ENCODE results near the gene HAPLN1. TPM values are rescaled to one million over a fixed set of nuclear protein-coding genes. Genes with fewer than 3 reads are reported as not detected.

The HAPLN1 gene
- polyA plus RNA-seq, 3 donors from 2014 or later: not detected

- Mint-ChIP-seq H3K4me1 (no peaks in the 10 kb centered on the region), H3K9me3 (peaks cover 0 to 7% (median 5%) of the 10 kb centered on the region in 6 donors), H3K27ac (no peak overlapping the region), H3K27me3 (ENCODE audit: low read depth in 3 of 3) (peaks cover 0 to 1% (median 0%) of the 10 kb centered on the region in 3 donors), H3K36me3 (peaks cover 0 to 4% (median 0%) of the 10 kb centered on the region in 3 donors), H3K4me3 (no peak overlapping the region)
- DNase-seq: no peak
These were observed 66.1 kb downstream of the HAPLN1 start for GRCh38 chr5:83654427-83654994.

DNA sequence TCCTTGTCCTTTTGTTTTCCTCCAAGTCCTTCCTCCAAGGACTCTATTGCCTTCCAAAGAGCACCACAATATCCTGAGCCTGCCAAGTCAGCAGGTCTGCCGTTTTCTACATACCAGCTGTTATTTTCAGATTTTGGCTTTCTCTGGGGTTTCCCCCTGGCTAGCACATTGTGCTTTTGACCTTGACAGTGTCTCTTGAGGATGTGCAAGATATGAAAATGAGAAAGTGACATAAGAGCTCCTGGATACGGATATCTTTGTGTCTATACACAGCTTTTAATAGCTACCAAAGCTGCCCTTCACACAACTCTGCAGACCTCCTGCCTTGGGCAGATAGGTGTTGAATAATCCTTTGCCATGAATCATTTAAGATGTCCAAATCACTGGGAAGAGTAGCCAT is 67.0 kb downstream of the HAPLN1 start:
- Mint-ChIP-seq H3K27ac (no peak overlapping the region), H3K9me3 (peaks cover 2 to 7% (median 5%) of the 10 kb centered on the region in 6 donors)

GRCh38 chr5:83645936-83646335 is 74.7 kb downstream of the HAPLN1 start:
- peaks cover 0 to 4% (median 0%) of the 10 kb centered on the region in 3 donors for H3K27me3 Mint-ChIP-seq (ENCODE audit: low read depth in 3 of 3)
- H3K4me1 Mint-ChIP-seq: no peaks in the 10 kb centered on the region
- no peak overlapping the region for H3K4me3 Mint-ChIP-seq
- no peak for DNase-seq
- H3K27ac Mint-ChIP-seq: no peak overlapping the region
- H3K36me3 Mint-ChIP-seq: no peaks in the 10 kb centered on the region
- peaks cover 0 to 4% (median 2%) of the 10 kb centered on the region in 6 donors for H3K9me3 Mint-ChIP-seq

More for the DNA sequence above, 67.0 kb downstream of the HAPLN1 start:
- no peaks in the 10 kb centered on the region for H3K4me1 Mint-ChIP-seq
- no peak for DNase-seq
- H3K4me3 Mint-ChIP-seq: no peak overlapping the region
- peaks cover 0 to 4% (median 0%) of the 10 kb centered on the region in 3 donors for H3K36me3 Mint-ChIP-seq
- H3K27me3 Mint-ChIP-seq (ENCODE audit: low read depth in 3 of 3): peaks cover 0 to 1% (median 0%) of the 10 kb centered on the region in 3 donors

- Mint-ChIP-seq H3K27ac (no peak overlapping the region), H3K4me3 (no peak overlapping the region), H3K27me3 (ENCODE audit: low read depth in 3 of 3) (peaks cover 0 to 4% (median 3%) of the 10 kb centered on the region in 3 donors), H3K9me3 (peaks cover 0 to 5% (median under 1%) of the 10 kb centered on the region in 6 donors), H3K4me1 (no peaks in the 10 kb centered on the region), H3K36me3 (no peaks in the 10 kb centered on the region)
- no peak for DNase-seq
These were observed 76.4 kb downstream of the HAPLN1 start for GRCh38 chr5:83644301-83644700.

DNA sequence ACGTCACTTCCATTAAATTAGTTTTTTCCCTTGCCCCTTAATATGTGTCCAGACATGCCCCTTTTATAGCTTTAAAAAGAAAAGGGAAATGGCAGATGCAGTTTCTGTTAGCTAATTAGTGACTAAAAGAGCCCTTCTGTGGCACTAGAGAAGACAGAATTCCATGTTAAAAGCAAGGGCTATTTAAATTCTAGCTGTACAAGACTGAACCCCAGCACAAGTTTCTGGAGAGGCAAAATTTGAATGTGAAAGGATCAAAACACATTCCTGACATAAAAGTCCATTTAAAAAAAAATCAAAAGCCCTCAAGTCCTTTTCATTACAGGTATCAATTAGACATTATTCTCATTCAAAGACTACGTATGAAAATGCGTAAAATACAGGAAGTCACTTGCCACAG is 78.7 kb downstream of the HAPLN1 start:
- H3K36me3 Mint-ChIP-seq: no peaks in the 10 kb centered on the region
- no peak overlapping the region for H3K4me3 Mint-ChIP-seq
- no peak for DNase-seq
- peaks cover 0 to 5% (median 2%) of the 10 kb centered on the region in 6 donors for H3K9me3 Mint-ChIP-seq
- no peaks in the 10 kb centered on the region for H3K4me1 Mint-ChIP-seq
- H3K27ac Mint-ChIP-seq: no peak overlapping the region
- peaks cover 0 to 6% (median 3%) of the 10 kb centered on the region in 3 donors for H3K27me3 Mint-ChIP-seq (ENCODE audit: low read depth in 3 of 3)

DNA sequence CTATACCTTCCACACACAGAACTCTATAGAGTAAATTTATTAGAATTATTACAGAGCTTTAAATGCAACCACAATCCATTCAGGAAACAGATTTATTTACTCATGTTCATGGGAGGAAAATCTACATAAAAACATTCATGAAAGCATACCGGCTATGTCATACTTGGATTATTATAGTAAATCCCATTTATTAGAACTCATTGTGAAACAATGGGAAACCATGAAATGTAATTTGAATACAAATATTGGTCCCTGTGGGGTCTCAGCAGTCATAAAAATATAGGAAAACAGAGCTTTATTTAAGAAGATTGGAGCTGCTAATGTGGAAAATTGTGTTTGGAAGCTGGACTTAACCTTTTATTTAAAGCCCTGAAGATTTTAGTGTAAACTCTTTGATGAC is 80.7 kb downstream of the HAPLN1 start:
- Mint-ChIP-seq H3K4me3 (no peak overlapping the region), H3K27ac (no peak overlapping the region)

DNA sequence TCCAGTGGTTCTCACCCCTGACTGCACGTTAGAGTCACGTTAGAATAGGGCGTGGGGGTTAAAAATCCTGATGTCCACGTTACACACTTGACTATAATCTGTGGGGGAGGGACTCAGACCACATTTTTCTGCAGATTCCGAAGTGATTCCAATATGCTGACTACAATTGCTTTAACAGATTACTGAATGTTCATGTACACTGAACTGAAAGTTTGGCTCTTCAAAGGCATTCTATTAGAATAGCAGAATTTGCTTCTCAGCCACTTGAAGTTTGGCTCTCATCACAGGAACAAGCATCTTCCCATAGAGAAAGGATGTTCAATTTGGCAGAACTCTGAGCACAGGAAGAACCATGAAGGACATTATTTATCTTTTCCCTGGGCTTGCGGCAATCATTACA is 84.5 kb downstream of the HAPLN1 start:
- Mint-ChIP-seq H3K9me3 (peaks cover 0 to 4% (median 1%) of the 10 kb centered on the region in 6 donors), H3K27me3 (ENCODE audit: low read depth in 3 of 3) (peaks cover 2 to 3% (median 2%) of the 10 kb centered on the region in 3 donors), H3K4me3 (no peak overlapping the region), H3K27ac (no peak overlapping the region), H3K36me3 (no peaks in the 10 kb centered on the region), H3K4me1 (no peaks in the 10 kb centered on the region)
- no peak for DNase-seq

More for the DNA sequence above, 80.7 kb downstream of the HAPLN1 start:
- Mint-ChIP-seq H3K4me1 (no peaks in the 10 kb centered on the region), H3K27me3 (ENCODE audit: low read depth in 3 of 3) (peaks cover 0 to 6% (median 3%) of the 10 kb centered on the region in 3 donors), H3K36me3 (no peaks in the 10 kb centered on the region), H3K9me3 (peaks cover 0 to 5% (median 3%) of the 10 kb centered on the region in 6 donors)
- no peak for DNase-seq

DNA sequence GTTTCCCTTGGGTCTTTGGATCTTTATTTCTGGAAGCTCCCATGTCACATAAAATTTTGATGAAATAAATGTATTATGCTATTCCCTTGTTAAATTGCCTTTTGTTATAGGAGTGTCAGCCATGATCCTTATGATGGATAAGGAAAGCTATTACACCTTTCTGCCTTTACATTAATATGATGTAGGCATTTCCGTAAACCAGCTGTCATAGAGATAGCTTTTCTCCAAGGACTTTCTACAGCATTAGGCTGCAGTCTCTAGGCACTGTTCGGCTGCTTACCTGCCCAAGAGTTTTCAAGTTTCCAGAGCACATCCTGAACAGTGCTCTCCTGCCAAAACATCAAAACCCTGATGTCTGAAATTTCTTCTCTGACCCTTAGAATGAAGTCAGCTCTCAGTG is 87.4 kb downstream of the HAPLN1 start:
- Mint-ChIP-seq H3K4me1 (no peaks in the 10 kb centered on the region), H3K4me3 (no peak overlapping the region), H3K36me3 (no peaks in the 10 kb centered on the region), H3K9me3 (peaks cover 0 to 3% (median under 1%) of the 10 kb centered on the region in 6 donors), H3K27me3 (ENCODE audit: low read depth in 3 of 3) (peaks cover 0 to 2% (median 2%) of the 10 kb centered on the region in 3 donors), H3K27ac (no peak overlapping the region)
- no peak for DNase-seq

- peaks cover 0 to 2% (median 2%) of the 10 kb centered on the region in 3 donors for H3K27me3 Mint-ChIP-seq (ENCODE audit: low read depth in 3 of 3)
- no peak for DNase-seq
- no peak overlapping the region for H3K27ac Mint-ChIP-seq
- H3K4me3 Mint-ChIP-seq: no peak overlapping the region
- no peaks in the 10 kb centered on the region for H3K4me1 Mint-ChIP-seq
- no peaks in the 10 kb centered on the region for H3K36me3 Mint-ChIP-seq
- peaks cover 0 to 3% (median 0%) of the 10 kb centered on the region in 6 donors for H3K9me3 Mint-ChIP-seq
These were observed 87.8 kb downstream of the HAPLN1 start for GRCh38 chr5:83632874-83633273.

DNA sequence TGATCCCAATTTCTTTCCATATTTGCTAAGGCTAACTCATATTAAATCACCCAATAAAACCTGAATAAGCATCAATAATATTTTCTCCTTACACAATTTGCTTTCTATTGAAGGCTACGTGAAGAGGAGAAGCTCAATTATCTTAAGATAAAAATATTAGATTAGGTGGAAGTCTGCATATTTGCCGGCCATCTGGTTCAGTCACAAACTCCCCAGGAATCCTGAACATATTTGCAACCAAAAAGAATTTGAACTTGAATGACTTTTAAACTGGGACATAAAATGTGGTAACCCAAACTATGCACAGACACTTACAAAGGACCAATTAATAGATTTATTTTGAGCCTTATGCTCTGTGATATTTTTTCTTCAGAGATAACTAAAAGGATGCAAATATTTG is 92.3 kb downstream of the HAPLN1 start:
- H3K36me3 Mint-ChIP-seq: no peaks in the 10 kb centered on the region
- H3K9me3 Mint-ChIP-seq: peaks cover 0 to 7% (median 2%) of the 10 kb centered on the region in 6 donors
- no peak overlapping the region for H3K4me3 Mint-ChIP-seq
- no peaks in the 10 kb centered on the region for H3K27me3 Mint-ChIP-seq (ENCODE audit: low read depth in 3 of 3)
- H3K4me1 Mint-ChIP-seq: no peaks in the 10 kb centered on the region
- DNase-seq: no peak
- H3K27ac Mint-ChIP-seq: no peak overlapping the region

- DNase-seq: no peak
- H3K4me3 Mint-ChIP-seq: no peak overlapping the region
- H3K36me3 Mint-ChIP-seq: no peaks in the 10 kb centered on the region
- H3K27ac Mint-ChIP-seq: no peak overlapping the region
- H3K27me3 Mint-ChIP-seq (ENCODE audit: low read depth in 3 of 3): peaks cover 0 to 2% (median 0%) of the 10 kb centered on the region in 3 donors
- peaks cover 4 to 26% (median 14%) of the 10 kb centered on the region in 6 donors for H3K9me3 Mint-ChIP-seq
- H3K4me1 Mint-ChIP-seq: no peaks in the 10 kb centered on the region
These were observed 105.8 kb downstream of the HAPLN1 start for GRCh38 chr5:83614841-83615240.

GRCh38 chr5:83608122-83608521 is 112.5 kb downstream of the HAPLN1 start:
- Mint-ChIP-seq H3K4me1 (no peaks in the 10 kb centered on the region), H3K9me3 (peaks cover 0 to 8% (median 3%) of the 10 kb centered on the region in 6 donors), H3K36me3 (no peaks in the 10 kb centered on the region), H3K27ac (no peak overlapping the region), H3K27me3 (ENCODE audit: low read depth in 3 of 3) (peaks cover 0 to 3% (median 1%) of the 10 kb centered on the region in 3 donors), H3K4me3 (no peak overlapping the region)
- no peak for DNase-seq

DNA sequence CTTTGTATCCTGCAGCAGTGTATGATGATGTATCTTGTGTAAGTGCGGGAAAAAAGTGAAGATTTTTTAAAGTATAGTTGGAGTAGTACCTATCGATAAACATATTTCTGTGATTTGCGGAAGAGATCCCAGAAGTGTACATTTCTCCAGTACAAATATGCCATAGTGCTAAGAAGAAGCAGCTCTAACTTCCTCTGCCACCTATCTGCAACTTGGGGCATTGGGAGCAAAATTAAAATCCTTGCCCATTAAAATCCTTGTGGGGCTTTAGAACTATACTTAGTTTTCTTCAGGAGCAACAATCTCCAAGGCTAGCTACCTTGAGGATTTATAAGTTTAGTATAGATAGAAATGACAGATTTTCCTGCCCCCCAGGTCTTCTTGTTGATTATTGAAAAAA is 125.4 kb downstream of the HAPLN1 start:
- no peak for DNase-seq
- H3K4me3 Mint-ChIP-seq: no peak overlapping the region
- H3K36me3 Mint-ChIP-seq: no peaks in the 10 kb centered on the region
- peaks cover 0 to 3% (median 1%) of the 10 kb centered on the region in 3 donors for H3K27me3 Mint-ChIP-seq (ENCODE audit: low read depth in 3 of 3)
- H3K27ac Mint-ChIP-seq: no peak overlapping the region
- peaks cover 0 to 5% (median 2%) of the 10 kb centered on the region in 6 donors for H3K9me3 Mint-ChIP-seq
- H3K4me1 Mint-ChIP-seq: no peaks in the 10 kb centered on the region

DNA sequence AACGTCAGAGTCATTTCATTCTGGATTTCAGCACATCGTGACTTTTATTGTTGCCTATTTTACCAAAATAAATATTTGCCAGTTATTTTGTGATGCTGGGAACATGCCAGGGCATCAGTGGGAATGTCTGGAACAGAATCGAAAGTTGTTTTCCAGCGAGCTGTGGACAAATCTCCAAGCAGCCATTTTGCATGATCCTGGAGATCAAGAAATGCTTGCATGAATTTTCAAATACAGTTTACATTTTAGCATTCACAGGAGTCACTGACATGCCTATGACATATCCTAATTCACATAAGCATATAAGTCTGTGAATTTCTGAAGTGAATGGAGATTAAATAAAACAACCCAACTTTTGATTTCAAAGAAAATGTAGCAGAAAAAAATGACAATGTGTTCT is 129.7 kb downstream of the HAPLN1 start:
- peaks cover 0 to 3% (median 2%) of the 10 kb centered on the region in 3 donors for H3K27me3 Mint-ChIP-seq (ENCODE audit: low read depth in 3 of 3)
- no peak overlapping the region for H3K4me3 Mint-ChIP-seq

GRCh38 chr5:83589786-83590185 is 130.9 kb downstream of the HAPLN1 start:
- Mint-ChIP-seq H3K36me3 (no peaks in the 10 kb centered on the region), H3K27me3 (ENCODE audit: low read depth in 3 of 3) (peaks cover 0 to 3% (median 2%) of the 10 kb centered on the region in 3 donors), H3K4me1 (no peaks in the 10 kb centered on the region), H3K27ac (no peak overlapping the region), H3K4me3 (no peak overlapping the region), H3K9me3 (peaks cover 0 to 6% (median 0%) of the 10 kb centered on the region in 6 donors)
- no peak for DNase-seq

More for the DNA sequence above, 129.7 kb downstream of the HAPLN1 start:
- Mint-ChIP-seq H3K27ac (no peak overlapping the region), H3K9me3 (peaks cover 0 to 8% (median 0%) of the 10 kb centered on the region in 6 donors), H3K4me1 (no peaks in the 10 kb centered on the region), H3K36me3 (no peaks in the 10 kb centered on the region)
- no peak for DNase-seq
